HepG2 (cell line): ENCODE measurements around the gene ENTREP3. TPM values are rescaled to one million over a fixed set of nuclear protein-coding genes. Genes with fewer than 3 reads are reported as not detected.

Experiments
- ATAC-seq: fragments of 200-7000 bp; cut with Tn5 transposase; 3 replicates; pipeline ENCODE4 v1.9.1; 2020; ENCODE audit warnings: mild to moderate bottlenecking, moderate library complexity
- BruUV-seq: library from RNA; stranded (reverse); fragments of 400-500 nt; replicated peaks from 2 replicates; lab custom pipeline; 2021; lab: Mats Ljungman, UMichigan
- CTCF ChIA-PET: fragments of 300-600 bp; formaldehyde crosslinking; extraction: SDS; loops from one replicate; lab custom pipeline; 2021; ENCODE audit warnings: low total read pairs, inconsistent platforms, low intra/inter-chr PET ratio; lab: Yijun Ruan, JAX
- POLR2A ChIA-PET: fragments of 350-600 bp; sonication (Branson Sonifier 250); formaldehyde crosslinking; loops from one replicate; lab custom pipeline; 2020; ENCODE audit warnings: antibody characterized with exemption, inconsistent platforms; lab: Yijun Ruan, JAX
- DNase-seq: peaks from one replicate; pipeline ENCODE4 v3.0.0-alpha.2; 2015; ENCODE audit warnings: low spot score
- FAIRE-seq: peaks from 3 replicates; lab custom pipeline; 2011; peaks lifted over from hg19 to GRCh38; lab: Jason Lieb, UNC
- H2AFZ ChIP-seq: one replicate; pipeline ENCODE4 v1.6.1; 2011; ENCODE audit warnings: low read length, inconsistent platforms
- H3K27ac ChIP-seq: fragments of 300-600 bp; 3 replicates; pipeline ENCODE4 v1.8.0; 2011; ENCODE audit warnings: mixed run types, mild to moderate bottlenecking, mixed read lengths, low read length, inconsistent platforms; ENCODE audit not compliant: insufficient read depth; ENCODE audit errors: extremely low read length
- H3K27me3 ChIP-seq, 2 experiments: fragments of 200-600 bp in 1 of 2; 2 replicates in 1 of 2; 3 replicates in 1 of 2; pipeline versions ENCODE4 v1.6.0 to v1.8.0; 2011; ENCODE audit warnings: low read length in 2 of 2, mild to moderate bottlenecking in 2 of 2, moderate library complexity in 2 of 2, inconsistent platforms in 1 of 2; ENCODE audit not compliant: insufficient read depth in 2 of 2, control insufficient read depth in 1 of 2
- H3K36me3 ChIP-seq, 2 experiments: fragments of 200-600 bp in 1 of 2; replicated peaks in 1 of 2; 2 replicates in 1 of 2; 3 replicates in 1 of 2; pipeline versions ENCODE4 v1.5.1 to v1.8.0; 2011; ENCODE audit warnings: low read length in 2 of 2, inconsistent platforms in 1 of 2; ENCODE audit not compliant: insufficient read depth in 2 of 2, control insufficient read depth in 1 of 2
- H3K4me1 ChIP-seq: 2 replicates; pipeline ENCODE4 v1.5.1; 2012; ENCODE audit warnings: low read length, inconsistent platforms; ENCODE audit not compliant: insufficient read depth
- H3K4me2 ChIP-seq: 2 replicates; pipeline ENCODE4 v1.6.0; 2011; ENCODE audit warnings: low read depth, low read length, inconsistent platforms
- H3K4me3 ChIP-seq, 3 experiments: fragments of 200-600 bp in 1 of 3; sonication (generic), shearing (Covaris generic) in 1 of 3; replicated peaks in 1 of 3; 2 replicates each; pipeline ENCODE4 v1.5.1; 2011 to 2016; ENCODE audit warnings: low read length in 3 of 3, inconsistent platforms in 2 of 3, low read depth in 2 of 3, mild to moderate bottlenecking in 2 of 3, control low read depth in 1 of 3, mixed read lengths in 1 of 3; ENCODE audit not compliant: insufficient read depth in 1 of 3
- H3K79me2 ChIP-seq: one replicate; pipeline ENCODE4 v1.6.1; 2011; ENCODE audit warnings: low read length, inconsistent platforms; ENCODE audit not compliant: insufficient read depth
- H3K9ac ChIP-seq: 2 replicates; pipeline ENCODE4 v1.6.0; 2011; ENCODE audit warnings: mild to moderate bottlenecking, low read depth, low read length, inconsistent platforms; ENCODE audit not compliant: insufficient read depth
- H3K9me3 ChIP-seq: 2 replicates; pipeline ENCODE4 v1.5.1; 2012; ENCODE audit warnings: mild to moderate bottlenecking, low read length
- H4K20me1 ChIP-seq: 2 replicates; pipeline ENCODE4 v1.6.0; 2011; ENCODE audit warnings: inconsistent platforms, mild to moderate bottlenecking, low read length, moderate library complexity; ENCODE audit not compliant: insufficient read depth
- DBP ChIP-seq: sonication (generic); formaldehyde crosslinking; IDR thresholded peaks from 2 replicates; pipeline ENCODE4 v1.4.0; 2020; ENCODE audit warnings: missing genetic modification reagents; ENCODE audit errors: not compliant biosample characterization
- ZBTB39 ChIP-seq: sonication (generic); formaldehyde crosslinking; IDR thresholded peaks from 2 replicates; pipeline ENCODE4 v1.5.0; 2020; ENCODE audit warnings: missing genetic modification reagents
- ZMYM2 ChIP-seq: sonication (generic); formaldehyde crosslinking; IDR thresholded peaks from 2 replicates; pipeline ENCODE4 v1.8.0; 2022; ENCODE audit warnings: mild to moderate bottlenecking, missing genetic modification reagents
- ZNF556 ChIP-seq: sonication (generic); formaldehyde crosslinking; IDR thresholded peaks from 2 replicates; pipeline ENCODE4 v1.4.0; 2020; ENCODE audit warnings: mild to moderate bottlenecking, missing genetic modification reagents, borderline replicate concordance
- ZNF850 ChIP-seq: sonication (generic); formaldehyde crosslinking; conservative IDR thresholded peaks from 2 replicates; pipeline ENCODE4 v1.9.0; 2021; ENCODE audit warnings: mild to moderate bottlenecking, missing genetic modification reagents
- WGBS: methylation state at CpG from one replicate; pipeline ENCODE4 v1.1.6; 2017; ENCODE audit warnings: low lambda C conversion rate; 5-methylcytosine and 5-hydroxymethylcytosine counted together
- in situ Hi-C: cut with HindIII; loops from 2 replicates; pipeline ENCODE4 v1.10.0; 2017; ENCODE audit warnings: low pct_unique_long_range_greater_than_20kb; ENCODE audit not compliant: extremely low pct_ligation_motif_present
- intact Hi-C: fragments of 100-400 bp; cut with micrococcal nuclease; formaldehyde crosslinking; loops from one replicate; pipeline ENCODE4 v1.10.0; 2022; ENCODE audit not compliant: unreplicated experiment
- polyA plus RNA-seq, 8 experiments: library from polyadenylated mRNA; depleted of rRNA in 3 of 8; stranded (reverse) in 7 of 8; unstranded in 1 of 8; fragments of >200 nt; fragmentation: Illumina TruSeq in 4 of 8; extraction: Trizol in 4 of 8; gene quantifications; 2 replicates each; pipeline versions ENCODE4 v1.2.1 to v1.2.3, GENCODE V29; 2011 to 2016; ENCODE audit warnings: low read depth in 4 of 8, missing spikeins in 1 of 8, mixed read lengths in 1 of 8; ENCODE audit not compliant: insufficient read depth in 1 of 8
- total RNA-seq, 5 experiments: library from RNA; depleted of rRNA; stranded (reverse); fragments of >200 nt; fragmentation: Illumina TruSeq; extraction: Trizol; gene quantifications; 2 replicates each; pipeline ENCODE4 v1.2.3, GENCODE V29; 2016; ENCODE audit warnings: low read depth in 1 of 5
- TF ChIP-seq, protein P1 (sequence below): sonication (generic); formaldehyde crosslinking; conservative IDR thresholded peaks from 2 replicates; pipeline ENCODE4 v1.8.0; 2022; ENCODE audit warnings: missing genetic modification reagents

Gene ENTREP3
- total and polyA plus RNA-seq, 2 of the 13 experiments (the other 11 are each of a cell fraction or from before 2014, with no cell fraction given) = 4.1 to 9.9 TPM

GRCh38 chr1:155250633-155251449 lies 4.4 kb downstream of the ENTREP3 start (continued):
- TF ChIP-seq, protein P1, sequence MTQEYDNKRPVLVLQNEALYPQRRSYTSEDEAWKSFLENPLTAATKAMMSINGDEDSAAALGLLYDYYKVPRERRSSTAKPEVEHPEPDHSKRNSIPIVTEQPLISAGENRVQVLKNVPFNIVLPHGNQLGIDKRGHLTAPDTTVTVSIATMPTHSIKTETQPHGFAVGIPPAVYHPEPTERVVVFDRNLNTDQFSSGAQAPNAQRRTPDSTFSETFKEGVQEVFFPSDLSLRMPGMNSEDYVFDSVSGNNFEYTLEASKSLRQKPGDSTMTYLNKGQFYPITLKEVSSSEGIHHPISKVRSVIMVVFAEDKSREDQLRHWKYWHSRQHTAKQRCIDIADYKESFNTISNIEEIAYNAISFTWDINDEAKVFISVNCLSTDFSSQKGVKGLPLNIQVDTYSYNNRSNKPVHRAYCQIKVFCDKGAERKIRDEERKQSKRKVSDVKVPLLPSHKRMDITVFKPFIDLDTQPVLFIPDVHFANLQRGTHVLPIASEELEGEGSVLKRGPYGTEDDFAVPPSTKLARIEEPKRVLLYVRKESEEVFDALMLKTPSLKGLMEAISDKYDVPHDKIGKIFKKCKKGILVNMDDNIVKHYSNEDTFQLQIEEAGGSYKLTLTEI (CRISPR knock-in tag) = no peak
- TF ChIP-seq ZBTB39 (CRISPR knock-in tag) = no peak
- no peak for TF ChIP-seq ZNF556 (CRISPR knock-in tag)
- TF ChIP-seq, all 625 proteins: peak for 161

DNA sequence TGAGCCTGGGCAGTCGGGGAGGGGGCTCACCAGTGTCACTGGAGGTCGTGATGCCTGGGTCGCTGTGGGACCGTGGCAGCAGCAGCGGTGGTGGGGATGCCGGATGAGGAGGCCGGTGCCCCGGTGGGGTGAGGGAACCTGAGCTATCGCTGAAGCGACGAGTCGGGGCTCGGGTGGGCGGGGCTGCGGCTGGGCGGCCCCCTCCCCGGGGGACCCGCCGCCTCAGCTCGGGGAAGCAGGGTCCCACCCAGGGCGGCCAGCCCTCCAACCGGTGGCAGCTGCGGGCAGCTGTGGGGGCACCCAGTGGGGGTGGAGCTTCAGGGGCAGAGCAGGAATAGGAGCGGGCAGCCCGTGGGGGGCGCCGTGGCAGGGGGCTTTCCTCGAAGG lies 5.0 kb downstream of the ENTREP3 start:
- H2AFZ ChIP-seq = no peak overlapping the region
- no peak overlapping the region; the same call in 1 of the 2 replicates for H3K4me2 ChIP-seq
- no peak for FAIRE-seq
- H3K9ac ChIP-seq = peak overlapping the region; percentile 26; the same call in 1 of the 2 replicates
- TF ChIP-seq DBP (CRISPR knock-in tag) (no peak), ZMYM2 (CRISPR knock-in tag) (peak; percentile 31; the same call in 1 of the 2 replicates), ZNF850 (CRISPR knock-in tag) (0 out of 2 replicates have a peak, but pooled peaks have one; percentile 17)
- H3K4me1 ChIP-seq = peaks cover 39% of the 10 kb centered on the region
- H3K79me2 ChIP-seq = peaks cover 8% of the 10 kb centered on the region
- POLR2A ChIA-PET = interaction anchor here (1.3 to 3.0 kb wide), 11 partner anchors 10 to 312 kb away, joined by 3 to 24 read pairs (median 12); partner anchors contain the start of genes ASH1L, CLK2, FDPS and SCAMP3
- DNase-seq = no peak
- peaks cover 1 to 9% of the 10 kb centered on the region in 2 experiments; a peak in 2 of 5 replicates for H3K36me3 ChIP-seq
- no peaks in the 10 kb centered on the region for H3K9me3 ChIP-seq
- intact Hi-C loops (loop anchor here (1.0 to 2.0 kb wide), 4 partner anchors 43 to 341 kb away; partner anchors contain the start of gene THBS3), in situ Hi-C loops (loop anchor here (10.0 kb wide), 1 partner anchor 55 kb away; the partner anchor contains the start of genes FDPS and PKLR)
- H3K27ac ChIP-seq = peak overlapping the region; percentile 71
- no peaks in the 10 kb centered on the region for H4K20me1 ChIP-seq
- H3K4me3 ChIP-seq = no peak overlapping the region
- no peaks in the 10 kb centered on the region for H3K27me3 ChIP-seq
- ATAC-seq = no peak
- CTCF ChIA-PET = interaction anchor here (0.8 to 4.0 kb wide), 5 partner anchors 8 to 341 kb away, joined by 3 to 71 read pairs (median 14); partner anchors contain the start of gene FDPS
- no TSS peak for BruUV-seq
- 95% methylated on average over 11 of the region's 28 CpGs for WGBS
